Suppressor macrophage treated with lipopolysaccharide for 1 hour (primary cell): ENCODE results near the gene YES1.

Source experiments
- DNase-seq, 3 donors: peaks; one replicate each; pipeline ENCODE4 v3.0.0-alpha.2; 2020 to 2022

Gene YES1

GRCh38 chr18:681985-682384, 130.1 kb downstream of the YES1 start:
- DNase-seq, result no peak

DNA sequence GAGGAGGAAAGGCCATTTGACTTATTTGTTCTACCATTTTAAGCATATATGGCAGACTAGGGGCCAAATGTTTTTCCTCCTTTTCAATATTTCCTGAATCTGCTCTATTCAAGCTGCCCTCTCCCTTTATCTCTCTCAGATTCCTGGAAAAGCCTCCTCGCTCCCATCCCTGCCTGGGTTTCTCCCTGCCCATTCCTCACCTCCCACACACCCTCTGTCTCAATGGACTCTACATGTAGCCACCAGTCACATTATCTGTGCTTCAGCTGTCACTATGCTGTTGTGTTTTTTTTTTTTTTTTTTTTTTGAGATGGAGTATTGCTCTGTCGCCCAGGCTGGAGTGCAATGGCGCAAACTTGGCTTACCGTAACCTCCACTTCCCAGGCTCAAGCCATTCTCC, 131.7 kb downstream of the YES1 start:
- no peak for DNase-seq

- DNase-seq, result no peak
Observed at GRCh38 chr18:679516-679915, 132.5 kb downstream of the YES1 start.

- no peak for DNase-seq
Observed at GRCh38 chr18:678482-679182, 133.4 kb downstream of the YES1 start.

GRCh38 chr18:677951-678381, 134.1 kb downstream of the YES1 start:
- no peak for DNase-seq

- DNase-seq, result no peak
Observed at GRCh38 chr18:677145-677544, 134.9 kb downstream of the YES1 start.

- DNase-seq, result no peak
Observed at GRCh38 chr18:676736-677135, 135.3 kb downstream of the YES1 start.

- DNase-seq, result no peak
Observed at GRCh38 chr18:676069-676468, 136.0 kb downstream of the YES1 start.

DNA sequence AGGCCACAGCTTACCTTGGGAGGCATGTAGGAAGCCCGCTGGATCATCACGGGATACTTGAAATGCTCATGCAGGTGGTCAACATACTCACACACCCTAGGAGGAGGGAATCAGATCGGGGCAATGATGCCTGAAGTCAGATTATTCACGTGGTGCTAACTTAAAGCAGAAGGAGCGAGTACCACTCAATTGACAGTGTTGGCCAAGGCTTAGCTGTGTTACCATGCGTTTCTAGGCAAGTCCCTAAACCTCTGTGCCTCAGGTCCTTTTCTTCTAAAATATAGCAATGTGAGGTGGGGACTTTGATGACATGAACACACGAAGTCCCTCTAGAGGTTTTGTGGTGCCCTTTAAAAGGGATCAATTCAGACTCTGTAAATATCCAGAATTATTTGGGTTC, 136.7 kb downstream of the YES1 start:
- DNase-seq, result no peak

DNA sequence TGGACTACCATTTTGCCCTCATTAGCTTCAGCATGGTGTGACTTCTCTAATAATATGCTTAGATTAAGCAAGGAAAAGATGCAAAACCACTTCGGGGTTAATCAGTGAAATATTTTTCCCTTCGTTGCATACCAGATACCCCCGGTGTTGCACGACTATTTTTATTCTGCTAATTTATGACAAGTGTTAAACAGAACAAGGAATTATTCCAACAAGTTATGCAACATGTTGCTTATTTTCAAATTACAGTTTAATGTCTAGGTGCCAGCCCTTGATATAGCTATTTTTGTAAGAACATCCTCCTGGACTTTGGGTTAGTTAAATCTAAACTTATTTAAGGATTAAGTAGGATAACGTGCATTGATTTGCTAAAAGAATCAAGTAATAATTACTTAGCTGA, 138.3 kb downstream of the YES1 start:
- DNase-seq, result no peak

DNA sequence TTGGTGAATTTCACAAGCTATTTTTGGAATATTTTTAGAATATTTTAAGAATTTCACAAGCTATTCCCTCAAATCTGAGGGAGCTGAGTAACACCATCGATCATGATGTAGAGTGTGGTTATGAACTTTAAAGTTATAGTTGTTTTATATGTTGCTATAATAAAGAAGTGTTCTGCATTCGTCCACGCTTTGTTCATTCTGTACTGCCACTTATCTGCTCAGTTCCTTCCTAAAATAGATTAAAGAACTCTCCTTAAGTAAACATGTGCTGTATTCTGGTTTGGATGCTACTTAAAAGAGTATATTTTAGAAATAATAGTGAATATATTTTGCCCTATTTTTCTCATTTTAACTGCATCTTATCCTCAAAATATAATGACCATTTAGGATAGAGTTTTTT, 138.7 kb downstream of the YES1 start:
- DNase-seq, result no peak
